ENCODE measurements around the gene OSGEP. TPM values are rescaled to one million over a fixed set of nuclear protein-coding genes. Genes with fewer than 3 reads are reported as not detected.

Gene OSGEP
- total and polyA plus RNA-seq, 2 experiments from 2014 or later: 29.0 to 59.5 TPM

DNA sequence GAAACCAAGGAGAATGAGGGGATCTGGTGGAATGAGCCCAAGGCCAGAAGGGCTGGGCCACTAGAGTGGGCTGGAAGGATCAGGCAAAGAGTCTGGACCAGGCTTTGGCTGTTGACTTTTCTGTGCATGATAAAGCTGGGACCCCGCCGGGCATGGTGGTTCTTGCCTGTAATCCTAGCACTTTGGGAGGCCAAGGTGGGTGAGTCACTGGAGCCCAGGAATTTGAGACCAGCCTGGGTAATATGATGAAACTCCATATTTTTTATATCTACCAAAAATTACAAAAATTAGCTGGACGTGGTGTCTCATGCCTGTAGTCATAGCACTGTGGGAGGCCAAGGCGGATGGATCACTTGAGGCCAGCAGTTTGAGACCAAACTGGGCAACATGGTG, 18.3 kb downstream of the OSGEP start:
- no peak for TF ChIP-seq EZH2phosphoT487 (IDR thresholded peaks at IDR 0.05; ENCODE audit: unreplicated experiment)
- H3K4me2 ChIP-seq: no peak overlapping the region
- no peaks in the 10 kb centered on the region for H3K9me2 ChIP-seq (ENCODE audit: insufficient read depth)
- H3K4me3 ChIP-seq: no peak overlapping the region
- H3K79me2 ChIP-seq (replicated peaks; ENCODE audit: insufficient read depth): no peaks in the 10 kb centered on the region
- H4K20me1 ChIP-seq (replicated peaks; ENCODE audit: insufficient read depth): no peaks in the 10 kb centered on the region
- no peak overlapping the region for H3K27ac ChIP-seq (ENCODE audit: low read depth)
- H3K36me3 ChIP-seq (ENCODE audit: insufficient read depth): no peaks in the 10 kb centered on the region
- Mint-ChIP-seq H3K4me1 (peaks cover 17% of the 10 kb centered on the region), H3K27ac (no peak overlapping the region), H3K36me3 (ENCODE audit: low read depth) (no peaks in the 10 kb centered on the region; the same call in 2 of the 3 replicates), H3K9me3 (no peaks in the 10 kb centered on the region; the same call in 2 of the 3 replicates), H3K27me3 (ENCODE audit: insufficient read depth, low read depth, poor library complexity) (peaks cover 24% of the 10 kb centered on the region), H3K4me3 (no peak overlapping the region)
- H2AFZ ChIP-seq: no peak overlapping the region
- ATAC-seq: peak; percentile 6; the same call in 1 of the 3 replicates
- DNase-seq (ENCODE audit: low spot score): no peak
- 0 out of 2 replicates have a peak, but pooled peaks cover 3% of the 10 kb centered on the region for H3F3A ChIP-seq (replicated peaks; ENCODE audit: low read depth)
- peaks cover 32% of the 10 kb centered on the region for H3K27me3 ChIP-seq (ENCODE audit: insufficient read depth)
- H3K4me1 ChIP-seq (ENCODE audit: insufficient read depth): peaks cover 2% of the 10 kb centered on the region; the same call in 1 of the 2 replicates

DNA sequence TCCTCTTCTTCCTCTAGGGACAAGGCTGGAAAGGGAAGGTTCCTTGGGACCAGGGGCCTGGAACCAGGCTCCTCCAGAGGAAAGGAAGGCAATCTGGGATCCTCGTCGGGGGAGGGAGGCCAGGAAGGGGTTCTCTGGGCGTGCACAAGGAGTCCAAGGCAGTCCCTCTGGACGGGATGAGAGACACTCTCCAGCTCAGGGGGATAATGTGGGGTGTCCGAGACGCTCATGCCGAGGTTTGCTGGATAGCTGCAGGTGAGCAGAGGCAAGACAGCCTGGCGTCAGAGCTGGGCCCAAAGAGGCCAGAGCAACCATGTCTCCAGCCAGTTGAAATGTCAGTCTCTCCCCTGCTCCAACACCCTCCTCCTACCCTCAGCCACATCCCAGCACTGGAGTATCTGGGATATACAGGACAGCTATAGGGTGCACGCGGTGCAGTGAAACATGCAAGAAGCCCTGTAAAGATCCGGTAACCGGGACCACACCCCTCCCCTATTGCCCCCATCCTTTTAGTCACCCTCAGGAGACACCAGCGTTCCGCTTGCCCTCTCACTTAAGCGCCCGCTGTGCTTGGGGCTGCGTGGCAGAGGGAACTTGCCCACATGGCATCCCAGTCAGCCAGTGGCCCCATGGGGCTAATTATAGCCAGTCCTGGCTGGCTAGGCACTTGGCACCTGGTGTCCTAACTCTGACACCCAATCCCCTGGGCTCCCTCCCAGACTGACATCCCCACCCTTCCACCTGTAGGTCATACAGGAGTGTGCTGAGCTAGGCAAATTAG, 18.8 kb downstream of the OSGEP start, which contains the start of gene KLHL33:
Gene KLHL33 (minus strand): TSS at position 585 of the 781 bp plus-strand sequence. CDS start 355 bp downstream, at position 230.
- Histone ChIP-seq H3K9me2 (ENCODE audit: insufficient read depth) (no peaks in the 10 kb centered on the region), H4K20me1 (replicated peaks; ENCODE audit: insufficient read depth) (no peaks in the 10 kb centered on the region), H3K4me2 (peak within 1 kb of the TSS; percentile 95), H2AFZ (peak within 1 kb of the TSS; percentile 100), H3F3A (replicated peaks; ENCODE audit: low read depth) (0 out of 2 replicates have a peak, but pooled peaks cover 3% of the 10 kb centered on the region), H3K36me3 (ENCODE audit: insufficient read depth) (no peaks in the 10 kb centered on the region), H3K27me3 (ENCODE audit: insufficient read depth) (peaks cover 32% of the 10 kb centered on the region), H3K27ac (ENCODE audit: low read depth) (no peak within 1 kb of the TSS), H3K79me2 (replicated peaks; ENCODE audit: insufficient read depth) (no peaks in the 10 kb centered on the region), H3K4me1 (ENCODE audit: insufficient read depth) (peaks cover 2% of the 10 kb centered on the region; the same call in 1 of the 2 replicates), H3K4me3 (peak within 1 kb of the TSS; percentile 70)
- Mint-ChIP-seq H3K4me3 (peak within 1 kb of the TSS; percentile 81), H3K36me3 (ENCODE audit: low read depth) (no peaks in the 10 kb centered on the region; the same call in 2 of the 3 replicates), H3K9me3 (no peaks in the 10 kb centered on the region; the same call in 2 of the 3 replicates), H3K27me3 (ENCODE audit: insufficient read depth, low read depth, poor library complexity) (peaks cover 23% of the 10 kb centered on the region), H3K27ac (no peak within 1 kb of the TSS), H3K4me1 (peaks cover 17% of the 10 kb centered on the region)
- TF ChIP-seq EZH2 (IDR thresholded peaks at IDR 0.05; ENCODE audit: low read depth, unreplicated experiment) (peak; percentile 13), STAT1 (IDR thresholded peaks at IDR 0.05; ENCODE audit: unreplicated experiment) (no peak)
- DNase-seq (ENCODE audit: low spot score) (no peak), ATAC-seq (peak; percentile 39)

DNA sequence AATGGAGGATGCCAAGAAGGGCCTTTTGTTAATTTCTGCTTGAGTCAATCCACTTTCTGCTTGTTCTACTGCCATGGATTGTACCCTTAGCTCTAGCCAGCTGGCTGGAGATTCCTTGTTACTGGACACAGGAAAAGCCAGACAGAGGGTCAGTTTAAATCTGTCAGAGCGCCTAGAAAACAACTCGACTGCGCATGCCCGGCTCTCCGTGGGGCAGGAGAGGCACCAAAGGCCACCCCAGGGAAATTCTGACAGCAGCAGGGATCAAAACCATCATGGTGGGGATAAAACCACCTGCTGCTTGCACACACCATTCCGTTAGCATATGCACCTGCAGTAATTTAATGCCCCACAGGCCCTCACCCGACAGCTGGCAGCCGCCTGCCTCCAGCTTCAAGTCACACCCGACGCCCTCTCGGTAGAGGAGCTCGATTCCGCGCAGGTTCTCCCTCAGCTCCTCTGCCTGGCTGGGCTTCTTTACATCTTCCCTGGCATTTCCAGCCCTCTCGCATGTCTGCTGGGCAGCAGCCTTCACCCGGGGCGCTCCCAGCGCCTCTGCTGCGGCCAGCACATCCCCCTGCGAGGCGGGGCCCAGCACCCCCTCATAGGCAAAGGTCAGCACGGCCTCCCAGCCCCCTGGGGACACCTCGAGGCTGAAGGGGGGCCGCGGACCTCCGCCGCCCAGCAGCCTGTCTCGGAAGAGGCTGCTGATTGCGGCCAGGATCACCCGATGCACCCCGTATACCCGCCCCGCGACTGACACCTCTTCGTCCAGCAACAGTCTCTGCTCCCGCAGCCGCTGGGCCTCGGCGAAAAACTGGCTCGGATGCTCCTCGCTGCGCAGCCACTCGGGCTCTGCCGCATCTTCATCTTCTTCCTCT, 19.7 kb downstream of the OSGEP start:
- H3K27me3 ChIP-seq (ENCODE audit: insufficient read depth): peaks cover 32% of the 10 kb centered on the region
- TF ChIP-seq ZNF331 (CRISPR knock-in tag; IDR thresholded peaks at IDR 0.05; ENCODE audit: low read depth) (no peak), EZH2 (IDR thresholded peaks at IDR 0.05; ENCODE audit: low read depth, unreplicated experiment) (peak; percentile 59)
- H3K36me3 ChIP-seq (ENCODE audit: insufficient read depth): no peaks in the 10 kb centered on the region
- 0 out of 2 replicates have a peak, but pooled peaks cover 3% of the 10 kb centered on the region for H3F3A ChIP-seq (replicated peaks; ENCODE audit: low read depth)
- no peaks in the 10 kb centered on the region for H3K79me2 ChIP-seq (replicated peaks; ENCODE audit: insufficient read depth)
- H2AFZ ChIP-seq: peak overlapping the region; percentile 100
- DNase-seq (ENCODE audit: low spot score) (peak; percentile 71), ATAC-seq (peak; percentile 79)
- no peaks in the 10 kb centered on the region; the same call in 2 of the 3 replicates for H3K9me3 Mint-ChIP-seq
- peaks cover 24% of the 10 kb centered on the region for H3K27me3 Mint-ChIP-seq (ENCODE audit: insufficient read depth, low read depth, poor library complexity)
- H3K4me1 Mint-ChIP-seq: peaks cover 17% of the 10 kb centered on the region
- no peak overlapping the region for H3K27ac ChIP-seq (ENCODE audit: low read depth)
- H3K27ac Mint-ChIP-seq: no peak overlapping the region
- peak overlapping the region; percentile 70 for H3K4me3 ChIP-seq
- no peaks in the 10 kb centered on the region for H3K9me2 ChIP-seq (ENCODE audit: insufficient read depth)
- H3K4me3 Mint-ChIP-seq: peak overlapping the region; percentile 81
- H4K20me1 ChIP-seq (replicated peaks; ENCODE audit: insufficient read depth): no peaks in the 10 kb centered on the region
- H3K4me2 ChIP-seq: peak overlapping the region; percentile 95
- no peaks in the 10 kb centered on the region; the same call in 2 of the 3 replicates for H3K36me3 Mint-ChIP-seq (ENCODE audit: low read depth)
- H3K4me1 ChIP-seq (ENCODE audit: insufficient read depth): peaks cover 2% of the 10 kb centered on the region; the same call in 1 of the 2 replicates

Measured in GM23338 (cell line).